ENCODE results near the gene CELSR1.

DNA sequence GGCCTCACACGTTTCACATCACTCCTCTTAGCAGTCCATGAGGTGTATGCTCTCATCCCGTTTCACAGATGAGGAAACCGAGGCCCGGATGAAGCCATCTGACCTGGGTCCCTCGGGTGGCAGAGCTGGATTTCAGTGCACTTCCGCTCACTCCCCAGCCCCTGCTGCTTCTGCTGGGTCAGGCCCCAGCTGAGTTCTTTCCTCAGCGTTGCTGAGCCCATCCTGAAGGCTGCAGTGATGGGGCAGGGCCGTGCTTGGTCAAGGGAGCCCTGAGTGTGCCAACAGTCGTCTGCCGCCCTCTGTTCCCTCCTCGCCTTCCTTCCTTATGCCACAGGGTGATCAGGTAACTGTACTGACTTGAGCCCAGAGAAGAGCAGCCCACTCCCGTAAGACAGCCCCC, 189.8 kb downstream of the CELSR1 start:
- TF ChIP-seq, protein P1, sequence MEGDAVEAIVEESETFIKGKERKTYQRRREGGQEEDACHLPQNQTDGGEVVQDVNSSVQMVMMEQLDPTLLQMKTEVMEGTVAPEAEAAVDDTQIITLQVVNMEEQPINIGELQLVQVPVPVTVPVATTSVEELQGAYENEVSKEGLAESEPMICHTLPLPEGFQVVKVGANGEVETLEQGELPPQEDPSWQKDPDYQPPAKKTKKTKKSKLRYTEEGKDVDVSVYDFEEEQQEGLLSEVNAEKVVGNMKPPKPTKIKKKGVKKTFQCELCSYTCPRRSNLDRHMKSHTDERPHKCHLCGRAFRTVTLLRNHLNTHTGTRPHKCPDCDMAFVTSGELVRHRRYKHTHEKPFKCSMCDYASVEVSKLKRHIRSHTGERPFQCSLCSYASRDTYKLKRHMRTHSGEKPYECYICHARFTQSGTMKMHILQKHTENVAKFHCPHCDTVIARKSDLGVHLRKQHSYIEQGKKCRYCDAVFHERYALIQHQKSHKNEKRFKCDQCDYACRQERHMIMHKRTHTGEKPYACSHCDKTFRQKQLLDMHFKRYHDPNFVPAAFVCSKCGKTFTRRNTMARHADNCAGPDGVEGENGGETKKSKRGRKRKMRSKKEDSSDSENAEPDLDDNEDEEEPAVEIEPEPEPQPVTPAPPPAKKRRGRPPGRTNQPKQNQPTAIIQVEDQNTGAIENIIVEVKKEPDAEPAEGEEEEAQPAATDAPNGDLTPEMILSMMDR (IDR thresholded peaks at IDR 0.05): no peak
- TF ChIP-seq POLR2AphosphoS5 (IDR thresholded peaks at IDR 0.05) (no peak), POLR2A (IDR thresholded peaks at IDR 0.05) (no peak)
